Type B pancreatic cell (in vitro differentiated cells): ENCODE measurements around the gene NYAP2. TPM values are rescaled to one million over a fixed set of nuclear protein-coding genes. Genes with fewer than 3 reads are reported as not detected.

Experiments
- DNase-seq: peaks from one replicate; pipeline ENCODE4 v3.0.0; 2021; ENCODE audit warnings: mixed read lengths; ENCODE audit not compliant: unreplicated experiment; ENCODE audit errors: extremely low spot score
- H3K27ac Mint-ChIP-seq: 2 replicates; pipeline ENCODE4 v1.8.0; 2021; ENCODE audit warnings: mild to moderate bottlenecking, mixed read lengths
- H3K27me3 Mint-ChIP-seq: 2 replicates; pipeline ENCODE4 v1.8.0; 2021; ENCODE audit warnings: mixed read lengths
- H3K36me3 Mint-ChIP-seq: 2 replicates; pipeline ENCODE4 v1.8.0; 2021; ENCODE audit warnings: mixed read lengths
- H3K4me1 Mint-ChIP-seq: one replicate; pipeline ENCODE4 v1.8.0; 2021; ENCODE audit warnings: mixed read lengths; ENCODE audit not compliant: unreplicated experiment
- H3K4me3 Mint-ChIP-seq: 2 replicates; pipeline ENCODE4 v1.8.0; 2021; ENCODE audit warnings: mild to moderate bottlenecking, mixed read lengths
- H3K9me3 Mint-ChIP-seq: 2 replicates; pipeline ENCODE4 v1.8.0; 2021; ENCODE audit warnings: mixed read lengths
- CTCF ChIP-seq: fragments of 200-600 bp; sonication (generic); conservative IDR thresholded peaks from 2 replicates; pipeline ENCODE4 v1.5.0; 2021; ENCODE audit warnings: antibody characterized with exemption, mild to moderate bottlenecking
- total RNA-seq: library from RNA; stranded (reverse); gene quantifications from 2 replicates; pipeline ENCODE4 v1.2.1, GENCODE V29; 2021; ENCODE audit warnings: low replicate concordance

The NYAP2 gene
- total RNA-seq, 1 donor from 2014 or later, result 0.46 TPM

GRCh38 chr2:225425284-225425683 lies 25.8 kb downstream of the NYAP2 start:
- no peak for TF ChIP-seq CTCF
- H3K27me3 Mint-ChIP-seq, result peaks cover 6% of the 10 kb centered on the region
- H3K4me1 Mint-ChIP-seq, result no peaks in the 10 kb centered on the region
- no peak overlapping the region for H3K27ac Mint-ChIP-seq
- DNase-seq, result no peak
- H3K9me3 Mint-ChIP-seq, result no peaks in the 10 kb centered on the region
- no peaks in the 10 kb centered on the region for H3K36me3 Mint-ChIP-seq
- H3K4me3 Mint-ChIP-seq, result no peak overlapping the region

- no peaks in the 10 kb centered on the region for H3K36me3 Mint-ChIP-seq
- peaks cover 6% of the 10 kb centered on the region for H3K27me3 Mint-ChIP-seq
- H3K4me1 Mint-ChIP-seq, result no peaks in the 10 kb centered on the region
- no peak overlapping the region for H3K27ac Mint-ChIP-seq
- no peak for DNase-seq
- no peak overlapping the region for H3K4me3 Mint-ChIP-seq
- TF ChIP-seq CTCF, result no peak
- no peaks in the 10 kb centered on the region for H3K9me3 Mint-ChIP-seq
These were observed 28.9 kb downstream of the NYAP2 start for GRCh38 chr2:225428360-225428759.

GRCh38 chr2:225429717-225430116 lies 30.2 kb downstream of the NYAP2 start:
- Mint-ChIP-seq H3K9me3 (no peaks in the 10 kb centered on the region), H3K36me3 (no peaks in the 10 kb centered on the region), H3K4me1 (no peaks in the 10 kb centered on the region), H3K4me3 (no peak overlapping the region), H3K27ac (no peak overlapping the region), H3K27me3 (peaks cover 6% of the 10 kb centered on the region)
- DNase-seq, result no peak
- no peak for TF ChIP-seq CTCF

GRCh38 chr2:225431105-225431863 lies 31.8 kb downstream of the NYAP2 start:
- Mint-ChIP-seq H3K4me3 (no peak overlapping the region), H3K9me3 (no peaks in the 10 kb centered on the region), H3K4me1 (no peaks in the 10 kb centered on the region), H3K36me3 (no peaks in the 10 kb centered on the region), H3K27me3 (peaks cover 6% of the 10 kb centered on the region), H3K27ac (no peak overlapping the region)
- DNase-seq, result no peak
- no peak for TF ChIP-seq CTCF

- no peaks in the 10 kb centered on the region for H3K36me3 Mint-ChIP-seq
- H3K27ac Mint-ChIP-seq, result no peak overlapping the region
- TF ChIP-seq CTCF, result no peak
- no peaks in the 10 kb centered on the region for H3K4me1 Mint-ChIP-seq
- H3K27me3 Mint-ChIP-seq, result peaks cover 8% of the 10 kb centered on the region
- no peak overlapping the region for H3K4me3 Mint-ChIP-seq
- no peak for DNase-seq
- no peaks in the 10 kb centered on the region for H3K9me3 Mint-ChIP-seq
These were observed 34.5 kb downstream of the NYAP2 start for GRCh38 chr2:225434014-225434413.
